ENCODE data around the gene KCTD11.

KCTD11 gene

DNA sequence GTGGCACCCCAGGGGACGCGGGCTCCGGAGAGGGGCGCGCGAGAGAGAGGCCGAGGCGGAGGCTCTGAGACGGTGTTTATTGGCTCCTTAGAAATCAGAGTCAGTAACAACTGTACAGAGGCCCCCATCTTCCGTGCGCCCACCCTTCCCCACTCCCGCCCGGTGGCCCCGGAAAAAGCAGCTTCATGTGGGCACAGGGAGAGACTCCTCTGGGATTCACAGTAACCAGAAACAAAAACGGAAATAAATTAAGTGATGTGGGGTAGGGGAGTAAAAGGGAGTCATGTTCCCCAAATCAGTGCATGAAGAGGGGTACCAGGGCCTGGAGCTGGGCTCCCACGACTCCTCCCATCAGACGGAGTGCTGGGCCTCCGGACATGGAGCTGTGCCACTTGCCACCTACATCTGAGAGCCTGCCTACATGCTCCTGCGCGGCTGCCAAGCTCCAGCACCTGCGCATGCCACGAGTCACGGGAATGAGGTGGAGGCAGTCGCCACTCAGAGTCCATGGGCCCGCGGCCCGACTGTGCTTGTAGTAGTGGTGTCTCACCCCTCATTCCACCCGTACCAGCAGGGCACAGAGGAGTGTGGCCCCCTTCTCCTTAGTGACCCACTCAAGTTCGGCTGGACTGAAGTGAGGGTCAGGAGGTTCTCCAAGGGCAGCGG, 36.3 kb upstream of the KCTD11 start:
- TF ChIP-seq, protein P1, sequence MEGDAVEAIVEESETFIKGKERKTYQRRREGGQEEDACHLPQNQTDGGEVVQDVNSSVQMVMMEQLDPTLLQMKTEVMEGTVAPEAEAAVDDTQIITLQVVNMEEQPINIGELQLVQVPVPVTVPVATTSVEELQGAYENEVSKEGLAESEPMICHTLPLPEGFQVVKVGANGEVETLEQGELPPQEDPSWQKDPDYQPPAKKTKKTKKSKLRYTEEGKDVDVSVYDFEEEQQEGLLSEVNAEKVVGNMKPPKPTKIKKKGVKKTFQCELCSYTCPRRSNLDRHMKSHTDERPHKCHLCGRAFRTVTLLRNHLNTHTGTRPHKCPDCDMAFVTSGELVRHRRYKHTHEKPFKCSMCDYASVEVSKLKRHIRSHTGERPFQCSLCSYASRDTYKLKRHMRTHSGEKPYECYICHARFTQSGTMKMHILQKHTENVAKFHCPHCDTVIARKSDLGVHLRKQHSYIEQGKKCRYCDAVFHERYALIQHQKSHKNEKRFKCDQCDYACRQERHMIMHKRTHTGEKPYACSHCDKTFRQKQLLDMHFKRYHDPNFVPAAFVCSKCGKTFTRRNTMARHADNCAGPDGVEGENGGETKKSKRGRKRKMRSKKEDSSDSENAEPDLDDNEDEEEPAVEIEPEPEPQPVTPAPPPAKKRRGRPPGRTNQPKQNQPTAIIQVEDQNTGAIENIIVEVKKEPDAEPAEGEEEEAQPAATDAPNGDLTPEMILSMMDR (IDR thresholded peaks at IDR 0.05; ENCODE audit: insufficient read depth, low read depth, low read length, missing control alignments), result no peak
- DNase-seq (ENCODE audit: low read depth), result no peak
- H3K4me3 ChIP-seq (ENCODE audit: low read length), result peak overlapping the region; percentile 75

GRCh38 chr17:7317161-7317803, 34.7 kb upstream of the KCTD11 start:
- TF ChIP-seq, protein P1 (IDR thresholded peaks at IDR 0.05; ENCODE audit: insufficient read depth, low read depth, low read length, missing control alignments), result no peak
- no peak overlapping the region for H3K4me3 ChIP-seq (ENCODE audit: low read length)
- DNase-seq (ENCODE audit: low read depth), result no peak

GRCh38 chr17:7318121-7318860, 33.7 kb upstream of the KCTD11 start:
- H3K4me3 ChIP-seq (ENCODE audit: low read length), result no peak overlapping the region
- DNase-seq (ENCODE audit: low read depth), result no peak
- TF ChIP-seq, protein P1 (IDR thresholded peaks at IDR 0.05; ENCODE audit: insufficient read depth, low read depth, low read length, missing control alignments), result no peak

GRCh38 chr17:7321466-7321865, 30.5 kb upstream of the KCTD11 start:
- TF ChIP-seq, protein P1 (IDR thresholded peaks at IDR 0.05; ENCODE audit: insufficient read depth, low read depth, low read length, missing control alignments), result no peak
- H3K4me3 ChIP-seq (ENCODE audit: low read length), result no peak overlapping the region
- DNase-seq (ENCODE audit: low read depth), result no peak

- TF ChIP-seq, protein P1 (IDR thresholded peaks at IDR 0.05; ENCODE audit: insufficient read depth, low read depth, low read length, missing control alignments), result no peak
- H3K4me3 ChIP-seq (ENCODE audit: low read length), result no peak overlapping the region
- DNase-seq (ENCODE audit: low read depth), result no peak
These were observed 29.3 kb upstream of the KCTD11 start for GRCh38 chr17:7322520-7323194.

DNA sequence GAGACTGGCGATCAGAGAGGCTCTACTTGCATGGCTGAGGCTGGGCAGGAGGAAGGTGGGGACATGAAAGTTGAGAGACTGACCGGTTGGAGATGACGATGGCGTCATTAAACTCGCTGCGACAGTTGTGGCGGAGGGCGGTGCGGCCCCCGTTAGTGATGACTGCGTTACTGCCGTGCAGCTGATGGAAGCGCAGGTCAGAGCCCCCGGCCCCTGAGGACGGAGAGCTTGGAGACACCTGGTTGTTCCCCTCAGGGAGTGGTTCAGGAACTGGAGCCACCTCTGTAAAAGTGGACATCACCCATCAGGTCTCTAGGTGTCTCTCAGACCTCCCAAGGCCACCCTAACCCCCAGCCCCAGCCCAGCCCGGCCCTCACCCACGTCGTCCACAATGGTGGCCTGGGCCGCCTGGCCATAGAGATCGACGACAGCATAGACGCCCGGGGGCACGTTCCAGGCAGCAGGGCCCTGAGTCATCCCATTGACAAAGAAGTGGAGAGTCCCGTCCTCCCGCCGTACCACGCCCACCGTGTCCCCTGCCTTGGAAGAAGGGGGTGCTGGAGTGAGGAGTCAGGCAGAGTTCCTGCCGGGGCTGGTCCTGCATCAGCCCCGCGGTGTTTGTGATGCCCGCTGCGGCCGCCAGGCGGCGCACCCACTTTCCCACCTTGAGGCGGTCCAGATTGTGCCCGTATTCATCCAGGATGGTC, 28.1 kb upstream of the KCTD11 start:
- DNase-seq (ENCODE audit: low read depth), result peak; percentile 61
- H3K4me3 ChIP-seq (ENCODE audit: low read length), result no peak overlapping the region
- TF ChIP-seq, protein P1 (IDR thresholded peaks at IDR 0.05; ENCODE audit: insufficient read depth, low read depth, low read length, missing control alignments), result peak; percentile 86

All from epithelial cell of esophagus (primary cell).